ENCODE data around the gene CREB5.

DNA sequence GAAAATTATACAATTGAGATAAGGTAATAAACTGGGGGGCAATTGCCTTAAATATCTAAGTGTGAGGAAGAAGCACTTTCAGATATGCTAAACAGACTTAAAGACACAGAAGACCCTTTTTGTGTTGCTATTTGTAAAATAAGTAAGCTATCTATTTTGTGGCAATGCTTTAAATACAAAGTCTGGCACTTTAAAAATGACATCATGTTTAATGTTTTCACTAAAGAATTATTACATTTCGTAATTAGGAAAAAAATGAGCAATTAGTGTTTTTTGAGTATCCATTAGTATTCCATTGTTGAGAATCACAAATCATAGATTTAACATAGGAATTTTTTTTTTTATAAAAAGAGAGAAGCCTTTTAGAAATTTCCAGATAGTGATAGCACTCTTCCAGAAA is 2.1 kb downstream of the CREB5 start:
- no peak for TF ChIP-seq POLR2AphosphoS5 (IDR thresholded peaks at IDR 0.05; ENCODE audit: insufficient read depth, low read depth, low read length)
- no peak for TF ChIP-seq POLR2A (IDR thresholded peaks at IDR 0.05; ENCODE audit: low read depth, low read length)
- TF ChIP-seq, protein P1, sequence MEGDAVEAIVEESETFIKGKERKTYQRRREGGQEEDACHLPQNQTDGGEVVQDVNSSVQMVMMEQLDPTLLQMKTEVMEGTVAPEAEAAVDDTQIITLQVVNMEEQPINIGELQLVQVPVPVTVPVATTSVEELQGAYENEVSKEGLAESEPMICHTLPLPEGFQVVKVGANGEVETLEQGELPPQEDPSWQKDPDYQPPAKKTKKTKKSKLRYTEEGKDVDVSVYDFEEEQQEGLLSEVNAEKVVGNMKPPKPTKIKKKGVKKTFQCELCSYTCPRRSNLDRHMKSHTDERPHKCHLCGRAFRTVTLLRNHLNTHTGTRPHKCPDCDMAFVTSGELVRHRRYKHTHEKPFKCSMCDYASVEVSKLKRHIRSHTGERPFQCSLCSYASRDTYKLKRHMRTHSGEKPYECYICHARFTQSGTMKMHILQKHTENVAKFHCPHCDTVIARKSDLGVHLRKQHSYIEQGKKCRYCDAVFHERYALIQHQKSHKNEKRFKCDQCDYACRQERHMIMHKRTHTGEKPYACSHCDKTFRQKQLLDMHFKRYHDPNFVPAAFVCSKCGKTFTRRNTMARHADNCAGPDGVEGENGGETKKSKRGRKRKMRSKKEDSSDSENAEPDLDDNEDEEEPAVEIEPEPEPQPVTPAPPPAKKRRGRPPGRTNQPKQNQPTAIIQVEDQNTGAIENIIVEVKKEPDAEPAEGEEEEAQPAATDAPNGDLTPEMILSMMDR (IDR thresholded peaks at IDR 0.05; ENCODE audit: extremely low read depth in 1 of 2, insufficient read depth in 1 of 2, low read depth in 1 of 2, low read length in 2 of 2): no peak
- TF ChIP-seq, protein P2, sequence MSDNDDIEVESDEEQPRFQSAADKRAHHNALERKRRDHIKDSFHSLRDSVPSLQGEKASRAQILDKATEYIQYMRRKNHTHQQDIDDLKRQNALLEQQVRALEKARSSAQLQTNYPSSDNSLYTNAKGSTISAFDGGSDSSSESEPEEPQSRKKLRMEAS (IDR thresholded peaks at IDR 0.05; ENCODE audit: insufficient read depth, insufficient read length): no peak

Data from endothelial cell of umbilical vein (primary cell).